Vagina (tissue), 2 donors: ENCODE data around the gene MEOX1.

Experiments used
- POLR2A ChIP-seq, 2 donors: fragments of 450-650 bp; IDR thresholded peaks; one replicate each; pipeline ENCODE4 v1.6.1; 2017; ENCODE audit warnings: antibody characterized with exemption in 2 of 2, mild to moderate bottlenecking in 2 of 2, moderate library complexity in 2 of 2
- POLR2AphosphoS5 ChIP-seq, 2 donors: sonication (generic); formaldehyde crosslinking; IDR thresholded peaks; one replicate each; pipeline ENCODE4 v1.9.0; 2017; ENCODE audit warnings: antibody characterized with exemption in 2 of 2, mild to moderate bottlenecking in 2 of 2, low read depth in 1 of 2; ENCODE audit not compliant: insufficient read depth in 1 of 2
- TF ChIP-seq, protein P1 (sequence below), 3 experiments: fragments of 450-650 bp in 2 of 3; fragments of 200-600 bp in 1 of 3; sonication (generic) in 1 of 3; IDR thresholded peaks; one replicate each; pipeline ENCODE4 v1.5.1; 2017 to 2019; ENCODE audit warnings: antibody characterized with exemption in 3 of 3, mild to moderate bottlenecking in 2 of 3, moderate library complexity in 2 of 3

DNA sequence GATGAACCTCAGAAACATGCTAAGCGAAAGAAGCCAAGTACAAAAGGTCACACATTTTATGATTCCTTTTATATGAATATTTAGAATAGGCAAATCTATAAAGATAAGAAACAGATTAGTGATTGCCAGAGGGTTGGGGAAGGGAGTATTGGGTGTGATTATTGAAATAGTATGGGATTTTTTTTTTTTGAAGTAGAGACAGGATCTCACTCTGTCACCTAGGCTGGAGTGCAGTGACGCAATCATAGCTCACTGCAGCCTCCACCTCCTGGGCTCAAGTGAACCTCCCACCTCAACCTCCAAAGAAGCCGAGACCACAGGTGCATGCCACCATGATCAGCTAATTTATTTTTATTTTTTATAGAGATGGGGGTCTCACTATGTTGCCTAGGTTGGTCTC lies 35.7 kb downstream of the MEOX1 start:
- TF ChIP-seq, protein P1, sequence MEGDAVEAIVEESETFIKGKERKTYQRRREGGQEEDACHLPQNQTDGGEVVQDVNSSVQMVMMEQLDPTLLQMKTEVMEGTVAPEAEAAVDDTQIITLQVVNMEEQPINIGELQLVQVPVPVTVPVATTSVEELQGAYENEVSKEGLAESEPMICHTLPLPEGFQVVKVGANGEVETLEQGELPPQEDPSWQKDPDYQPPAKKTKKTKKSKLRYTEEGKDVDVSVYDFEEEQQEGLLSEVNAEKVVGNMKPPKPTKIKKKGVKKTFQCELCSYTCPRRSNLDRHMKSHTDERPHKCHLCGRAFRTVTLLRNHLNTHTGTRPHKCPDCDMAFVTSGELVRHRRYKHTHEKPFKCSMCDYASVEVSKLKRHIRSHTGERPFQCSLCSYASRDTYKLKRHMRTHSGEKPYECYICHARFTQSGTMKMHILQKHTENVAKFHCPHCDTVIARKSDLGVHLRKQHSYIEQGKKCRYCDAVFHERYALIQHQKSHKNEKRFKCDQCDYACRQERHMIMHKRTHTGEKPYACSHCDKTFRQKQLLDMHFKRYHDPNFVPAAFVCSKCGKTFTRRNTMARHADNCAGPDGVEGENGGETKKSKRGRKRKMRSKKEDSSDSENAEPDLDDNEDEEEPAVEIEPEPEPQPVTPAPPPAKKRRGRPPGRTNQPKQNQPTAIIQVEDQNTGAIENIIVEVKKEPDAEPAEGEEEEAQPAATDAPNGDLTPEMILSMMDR (IDR thresholded peaks at IDR 0.05) = no peak
- TF ChIP-seq POLR2AphosphoS5 (IDR thresholded peaks at IDR 0.05; ENCODE audit: insufficient read depth in 1 of 2, low read depth in 1 of 2) = no peak
- TF ChIP-seq POLR2A (IDR thresholded peaks at IDR 0.05) = no peak
